HG02970 (cell line): ENCODE results near the gene PCCA.
"Not testable (repeated sequence)": the region's sequence is repeated elsewhere in the genome, so short reads cannot be mapped to it uniquely, and the experiment has no call there.

ENCODE experiments used
- ATAC-seq: cut with Tn5 transposase; IDR thresholded peaks from one replicate; pipeline ENCODE4 v1.9.1; 2021; ENCODE audit warnings: mild to moderate bottlenecking, moderate library complexity, moderate number of reproducible peaks; ENCODE audit not compliant: unreplicated experiment, low FRiP score

Gene PCCA

GRCh38 chr13:100552755-100553154, 463.9 kb downstream of the PCCA start:
- ATAC-seq: no peak

GRCh38 chr13:100559886-100560285, 471.0 kb downstream of the PCCA start:
- ATAC-seq: no peak

GRCh38 chr13:100560498-100561157, 471.7 kb downstream of the PCCA start:
- no peak for ATAC-seq

GRCh38 chr13:100561158-100561499, 472.2 kb downstream of the PCCA start:
- ATAC-seq: no peak

GRCh38 chr13:100561599-100562204, 472.8 kb downstream of the PCCA start:
- ATAC-seq: no peak

- ATAC-seq: no peak
These were observed 474.9 kb downstream of the PCCA start for GRCh38 chr13:100563779-100564178.

- ATAC-seq: no peak
These were observed 475.7 kb downstream of the PCCA start for GRCh38 chr13:100564444-100565223.

- no peak for ATAC-seq
These were observed 476.4 kb downstream of the PCCA start for GRCh38 chr13:100565286-100565685.

- no peak for ATAC-seq
These were observed 477.6 kb downstream of the PCCA start for GRCh38 chr13:100566543-100566942.

GRCh38 chr13:100573121-100573520, 484.2 kb downstream of the PCCA start:
- ATAC-seq: peak; percentile 82

- not testable (repeated sequence) for ATAC-seq
These were observed 488.3 kb downstream of the PCCA start for GRCh38 chr13:100577239-100577638.
